HG03521 (cell line): ENCODE measurements around the gene KPNB1.

Source experiments
- ATAC-seq: cut with Tn5 transposase; IDR thresholded peaks from one replicate; pipeline ENCODE4 v1.9.1; 2021; ENCODE audit warnings: mild to moderate bottlenecking, moderate library complexity; ENCODE audit not compliant: unreplicated experiment

Gene KPNB1

DNA sequence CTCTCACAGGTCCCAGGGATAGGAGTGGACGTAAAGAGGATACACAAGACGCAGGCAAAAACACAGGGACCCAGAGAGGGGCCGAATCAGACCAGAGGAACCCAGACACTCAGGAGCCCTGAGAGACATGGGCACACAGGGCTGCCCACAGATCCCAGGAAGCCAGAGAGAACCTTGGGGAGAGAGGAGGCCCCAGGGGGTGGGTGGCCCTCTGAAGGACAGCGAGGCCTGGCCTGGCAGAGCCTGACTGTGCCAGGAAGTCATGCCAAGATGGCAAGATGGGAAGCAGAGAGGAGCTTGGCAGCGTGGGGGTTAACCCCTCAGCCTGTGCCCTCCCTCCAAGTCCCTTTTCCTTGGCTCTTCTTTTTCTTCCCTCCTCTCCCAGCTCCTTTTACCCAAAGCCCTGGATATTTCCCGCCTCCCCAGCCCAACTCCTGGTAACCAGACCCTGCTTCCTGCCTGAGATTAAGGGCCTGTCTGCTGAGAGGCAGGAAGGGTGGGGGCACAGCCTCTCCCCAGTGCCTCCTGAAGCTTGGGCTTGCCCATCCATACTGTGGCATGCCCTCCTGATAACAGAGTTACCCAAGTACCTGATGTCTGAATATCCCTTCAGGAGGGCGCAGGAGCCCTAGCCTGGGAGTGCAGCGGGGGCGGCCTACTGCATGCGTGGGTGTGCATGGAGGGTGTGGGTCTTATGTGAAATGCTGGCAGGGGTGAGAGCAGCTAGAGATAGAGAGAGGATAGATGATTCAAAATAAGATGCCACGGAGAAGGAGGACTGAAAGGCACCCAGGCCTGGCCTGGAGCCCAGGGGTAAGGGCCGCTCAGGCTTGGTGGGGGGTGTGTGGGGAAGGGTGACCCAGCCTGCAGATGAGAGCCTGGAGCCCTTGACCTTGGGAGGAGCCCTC lies 77.3 kb downstream of the KPNB1 start:
- ATAC-seq: no peak

DNA sequence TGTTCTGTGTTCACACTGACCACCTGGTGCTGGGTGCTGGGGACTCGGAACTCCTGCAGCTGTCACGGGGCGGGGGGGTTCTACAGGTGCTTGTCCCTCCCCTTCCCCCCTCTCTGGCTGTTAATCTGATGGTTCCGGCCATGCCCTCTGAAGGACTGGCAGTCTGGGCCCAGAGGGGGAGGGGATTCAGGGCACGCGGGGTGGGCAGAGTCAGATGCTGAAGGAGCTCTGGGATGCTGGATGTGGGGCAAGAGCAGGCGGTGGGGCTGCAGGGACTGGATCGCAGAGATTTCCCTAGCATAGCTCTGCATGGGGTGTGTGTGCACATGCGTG lies 78.0 kb downstream of the KPNB1 start:
- no peak for ATAC-seq

DNA sequence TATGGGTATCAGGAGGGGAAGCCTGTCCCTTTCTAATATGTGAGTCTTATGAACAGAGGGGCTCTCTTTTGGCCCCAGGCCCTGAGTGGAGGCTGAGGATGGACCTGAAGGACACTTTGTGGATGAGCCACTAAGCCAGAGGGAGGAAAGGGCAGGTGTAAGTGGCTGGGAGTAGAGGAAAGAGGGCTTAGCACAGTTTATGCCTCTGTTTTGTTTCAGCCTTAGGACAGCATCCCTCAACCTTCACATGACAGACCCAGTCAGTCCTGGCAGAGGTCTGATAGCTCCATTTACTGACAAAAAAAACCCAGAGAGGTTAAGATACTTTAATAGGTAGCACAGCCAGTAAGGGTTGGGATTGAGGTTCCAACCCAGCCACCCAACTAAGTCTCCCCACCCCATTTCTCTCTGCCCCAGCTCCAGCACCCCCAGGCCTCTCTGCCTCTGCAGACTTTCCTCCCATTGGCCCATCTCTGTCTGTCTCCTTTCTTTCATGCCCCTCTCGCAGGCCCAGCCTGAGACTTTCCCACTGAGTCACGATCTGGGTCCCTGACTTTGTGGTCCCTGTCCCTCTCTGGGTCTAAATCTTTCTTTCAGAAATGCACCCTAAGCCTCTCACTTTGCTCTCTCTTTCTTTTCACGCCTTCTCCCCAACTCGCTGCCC lies 78.6 kb downstream of the KPNB1 start:
- ATAC-seq: no peak

DNA sequence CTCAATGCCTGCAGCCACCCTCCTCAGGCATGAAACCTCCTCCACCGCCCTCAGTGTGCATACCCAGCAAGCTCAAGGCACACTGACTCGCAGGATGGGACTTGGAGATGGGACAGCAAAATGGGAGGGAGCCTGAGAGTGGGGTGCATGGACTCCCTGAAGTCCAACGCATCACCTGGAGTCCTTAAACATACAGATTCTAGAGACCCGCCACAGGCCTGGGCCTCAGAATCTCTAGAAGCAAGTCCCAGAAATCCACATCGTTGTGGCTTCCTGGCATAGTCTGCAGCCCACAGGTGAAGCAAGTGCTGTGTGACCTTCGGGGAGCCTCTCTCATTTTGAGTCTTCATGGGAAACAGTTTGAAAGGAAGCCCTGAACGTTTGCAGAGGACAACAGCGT lies 79.8 kb downstream of the KPNB1 start:
- no peak for ATAC-seq

DNA sequence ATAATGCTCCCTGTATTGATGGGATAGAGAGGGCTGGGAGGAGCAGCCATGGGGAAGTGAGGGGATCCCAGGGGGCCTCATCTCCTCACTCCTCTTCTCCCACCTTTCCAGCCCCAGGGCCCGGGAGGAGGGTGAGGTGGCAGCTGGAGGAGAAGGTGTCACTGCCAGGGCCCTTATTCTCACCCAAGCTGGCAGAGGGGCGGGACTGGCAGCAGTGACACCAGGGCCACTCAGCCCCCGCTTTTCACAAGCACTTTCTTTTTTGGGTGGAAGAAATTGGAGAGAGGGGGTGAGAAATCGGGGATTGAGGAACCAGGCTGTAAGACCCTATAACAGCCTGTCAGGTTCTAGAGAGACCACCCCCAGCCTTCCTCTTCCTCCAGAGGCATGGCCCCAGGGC lies 81.0 kb downstream of the KPNB1 start:
- ATAC-seq: no peak

- ATAC-seq: no peak
Measured at GRCh38 chr17:47731396-47731795, 81.7 kb downstream of the KPNB1 start.

- no peak for ATAC-seq
Measured at GRCh38 chr17:47732399-47733046, 82.8 kb downstream of the KPNB1 start.

DNA sequence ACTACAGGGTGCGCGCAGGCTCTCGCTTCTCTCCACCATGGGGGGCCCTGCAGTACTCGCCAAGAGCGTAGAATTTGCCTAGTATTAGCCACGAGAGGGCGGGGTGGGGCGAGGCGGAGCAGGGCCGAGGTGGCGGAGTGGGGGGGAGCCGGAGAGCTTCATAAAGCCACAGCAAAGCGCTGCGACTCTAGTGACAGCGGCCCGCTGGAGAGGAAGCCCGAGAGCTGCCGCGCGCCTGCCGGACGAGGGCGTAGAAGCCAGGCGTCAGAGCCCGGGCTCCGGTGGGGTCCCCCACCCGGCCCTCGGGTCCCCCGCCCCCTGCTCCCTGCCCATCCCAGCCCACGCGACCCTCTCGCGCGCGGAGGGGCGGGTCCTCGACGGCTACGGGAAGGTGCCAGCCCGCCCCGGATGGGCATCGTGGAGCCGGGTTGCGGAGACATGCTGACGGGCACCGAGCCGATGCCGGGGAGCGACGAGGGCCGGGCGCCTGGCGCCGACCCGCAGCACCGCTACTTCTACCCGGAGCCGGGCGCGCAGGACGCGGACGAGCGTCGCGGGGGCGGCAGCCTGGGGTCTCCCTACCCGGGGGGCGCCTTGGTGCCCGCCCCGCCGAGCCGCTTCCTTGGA lies 83.4 kb downstream of the KPNB1 start, which contains the start of gene TBX21:
TBX21 (plus strand) TSS at position 190 of the 627 bp plus-strand sequence; CDS start at position 409, 219 bp downstream.
- ATAC-seq: peak; percentile 42

GRCh38 chr17:47733674-47734410 lies 84.1 kb downstream of the KPNB1 start:
- peak; percentile 16 for ATAC-seq

GRCh38 chr17:47735139-47735464 lies 85.4 kb downstream of the KPNB1 start:
- no peak for ATAC-seq
